H1 (cell line): Measurements from ENCODE around the gene PCIF1. TPM values are rescaled to one million over a fixed set of nuclear protein-coding genes. Genes with fewer than 3 reads are reported as not detected.

ENCODE experiments used
- CTCF ChIA-PET: fragments of 300-600 bp; sonication (Branson Sonifier 250); formaldehyde crosslinking; loops from one replicate; lab custom pipeline; 2021; ENCODE audit not compliant: partially characterized antibody; lab: Charles Lee
- POLR2A ChIA-PET: fragments of 300-600 bp; sonication (Branson Sonifier 250); formaldehyde crosslinking; loops from one replicate; lab custom pipeline; 2021; ENCODE audit warnings: inconsistent platforms; ENCODE audit not compliant: partially characterized antibody; lab: Charles Lee
- DNase-seq, 2 experiments: peaks; one replicate each; pipeline versions ENCODE4 v3.0.0 to v3.0.0-alpha.2; 2010 to 2022; ENCODE audit warnings: low spot score in 2 of 2, low read depth in 1 of 2, mixed read lengths in 1 of 2
- FAIRE-seq: peaks from 2 replicates; lab custom pipeline; 2011; peaks lifted over from hg19 to GRCh38; lab: Jason Lieb, UNC
- H2AFZ ChIP-seq: 2 replicates; pipeline ENCODE4 v1.8.1; 2012; ENCODE audit warnings: low read length, inconsistent platforms
- H2AK5ac ChIP-seq: 2 replicates; pipeline ENCODE4 v1.6.1; 2013; ENCODE audit warnings: low read depth, low read length
- H2BK120ac ChIP-seq: replicated peaks from 2 replicates; pipeline ENCODE3; 2013; ENCODE audit warnings: low read depth, low read length, inconsistent platforms
- H2BK12ac ChIP-seq: 2 replicates; pipeline ENCODE4 v1.6.1; 2013; ENCODE audit warnings: low read depth, low read length
- H2BK15ac ChIP-seq: 2 replicates; pipeline ENCODE4 v1.6.1; 2013; ENCODE audit warnings: low read length
- H2BK20ac ChIP-seq: 2 replicates; pipeline ENCODE4 v1.6.1; 2013; ENCODE audit warnings: low read length
- H2BK5ac ChIP-seq: 2 replicates; pipeline ENCODE4 v1.6.1; 2013; ENCODE audit warnings: low read depth, low read length
- H3K14ac ChIP-seq: 2 replicates; pipeline ENCODE4 v1.6.1; 2013; ENCODE audit warnings: inconsistent platforms; ENCODE audit not compliant: insufficient read length
- H3K18ac ChIP-seq: 2 replicates; pipeline ENCODE4 v1.6.1; 2013; ENCODE audit warnings: low read length; ENCODE audit errors: extremely low read depth
- H3K23ac ChIP-seq: 2 replicates; pipeline ENCODE4 v1.6.1; 2013; ENCODE audit warnings: inconsistent platforms; ENCODE audit not compliant: insufficient read length
- H3K23me2 ChIP-seq: 2 replicates; pipeline ENCODE4 v1.6.1; 2013; ENCODE audit warnings: low read depth, low read length
- H3K27ac ChIP-seq: 2 replicates; pipeline ENCODE4 v1.6.1; 2011; ENCODE audit warnings: low read depth, low read length, inconsistent platforms
- H3K27me3 ChIP-seq, 4 experiments: replicated peaks in 1 of 4; 1 replicate in 1 of 4; 2 replicates in 3 of 4; pipeline versions ENCODE4 v1.6.1 to v1.8.1; 2011 to 2013; ENCODE audit warnings: low read length in 3 of 4, mild to moderate bottlenecking in 3 of 4, inconsistent platforms in 2 of 4, mixed read lengths in 2 of 4, moderate library complexity in 1 of 4; ENCODE audit not compliant: control insufficient read depth in 3 of 4, insufficient read depth in 3 of 4; ENCODE audit errors: extremely low read depth in 1 of 4
- H3K36me3 ChIP-seq, 4 experiments: 2 replicates each; pipeline versions ENCODE4 v1.6.1 to v1.8.1; 2011 to 2013; ENCODE audit warnings: mild to moderate bottlenecking in 4 of 4, low read length in 3 of 4, moderate library complexity in 2 of 4, control low read depth in 1 of 4, inconsistent platforms in 1 of 4; ENCODE audit not compliant: insufficient read depth in 4 of 4, control insufficient read depth in 2 of 4
- H3K4ac ChIP-seq: replicated peaks from 2 replicates; pipeline ENCODE3; 2013; ENCODE audit warnings: low read length, low read depth, mixed read lengths, inconsistent platforms; ENCODE audit not compliant: insufficient read length
- H3K4me1 ChIP-seq, 4 experiments: replicated peaks in 1 of 4; 1 replicate in 1 of 4; 2 replicates in 3 of 4; pipeline versions ENCODE4 v1.6.1 to v1.8.1; 2011 to 2013; ENCODE audit warnings: low read length in 3 of 4, inconsistent platforms in 2 of 4, mixed read lengths in 1 of 4; ENCODE audit not compliant: insufficient read depth in 4 of 4, control insufficient read depth in 3 of 4
- H3K4me2 ChIP-seq, 2 experiments: 2 replicates each; pipeline versions ENCODE4 v1.6.1 to v1.8.1; 2011 to 2013; ENCODE audit warnings: low read depth in 2 of 2, low read length in 2 of 2, control low read depth in 1 of 2, inconsistent platforms in 1 of 2, mild to moderate bottlenecking in 1 of 2; ENCODE audit not compliant: insufficient read depth in 1 of 2
- H3K4me3 ChIP-seq, 4 experiments: fragments of 200-600, 300-600 bp in 1 of 4; sonication (generic), shearing (Covaris generic), sonication (Bioruptor Twin) in 1 of 4; 2 replicates each; pipeline versions ENCODE4 v1.5.1 to v1.8.1; 2011 to 2016; ENCODE audit warnings: low read length in 4 of 4, low read depth in 3 of 4, control low read depth in 2 of 4, inconsistent platforms in 2 of 4, mild to moderate bottlenecking in 2 of 4, mixed read lengths in 1 of 4, moderate library complexity in 1 of 4; ENCODE audit not compliant: insufficient read depth in 2 of 4; ENCODE audit errors: extremely low read depth in 1 of 4
- H3K56ac ChIP-seq: replicated peaks from 2 replicates; pipeline ENCODE3; 2013; ENCODE audit warnings: low read depth, mild to moderate bottlenecking, mixed read lengths, low read length, inconsistent platforms; ENCODE audit not compliant: insufficient read length
- H3K79me1 ChIP-seq: 2 replicates; pipeline ENCODE4 v1.6.1; 2013; ENCODE audit warnings: low read depth, low read length, control low read depth
- H3K79me2 ChIP-seq, 2 experiments: 2 replicates each; pipeline versions ENCODE4 v1.6.1 to v1.8.1; 2012 to 2013; ENCODE audit warnings: low read length in 2 of 2, mild to moderate bottlenecking in 2 of 2, inconsistent platforms in 1 of 2; ENCODE audit not compliant: insufficient read depth in 2 of 2, control insufficient read depth in 1 of 2
- H3K9ac ChIP-seq, 4 experiments: replicated peaks in 1 of 4; 1 replicate in 1 of 4; 2 replicates in 3 of 4; pipeline versions ENCODE4 v1.6.1 to v1.8.1; 2011 to 2013; ENCODE audit warnings: low read depth in 3 of 4, low read length in 3 of 4, control low read depth in 2 of 4, mild to moderate bottlenecking in 2 of 4, moderate library complexity in 2 of 4, inconsistent platforms in 1 of 4; ENCODE audit errors: extremely low read depth in 1 of 4
- H3K9me3 ChIP-seq, 2 experiments: 2 replicates each; pipeline versions ENCODE4 v1.6.1 to v1.8.1; 2012 to 2013; ENCODE audit warnings: mild to moderate bottlenecking in 2 of 2, moderate library complexity in 2 of 2, control low read depth in 1 of 2, inconsistent platforms in 1 of 2, low read depth in 1 of 2, low read length in 1 of 2, mixed read lengths in 1 of 2; ENCODE audit not compliant: insufficient read depth in 2 of 2
- H4K20me1 ChIP-seq, 2 experiments: replicated peaks in 1 of 2; 2 replicates each; pipeline versions ENCODE3 to v1.8.1; 2011 to 2013; ENCODE audit warnings: inconsistent platforms in 2 of 2, low read length in 2 of 2, mild to moderate bottlenecking in 1 of 2; ENCODE audit not compliant: insufficient read depth in 2 of 2, control insufficient read depth in 1 of 2
- H4K5ac ChIP-seq: 2 replicates; pipeline ENCODE4 v1.6.1; 2013; ENCODE audit warnings: low read length, low read depth, mixed read lengths, inconsistent platforms; ENCODE audit not compliant: insufficient read length
- H4K8ac ChIP-seq: 2 replicates; pipeline ENCODE4 v1.8.0; 2013; ENCODE audit warnings: mild to moderate bottlenecking, moderate library complexity, low read length, inconsistent platforms; ENCODE audit not compliant: insufficient read depth; ENCODE audit errors: extremely low read depth
- H4K91ac ChIP-seq: replicated peaks from 2 replicates; pipeline ENCODE3; 2013; ENCODE audit warnings: low read length, mixed read lengths, inconsistent platforms; ENCODE audit not compliant: insufficient read length
- BACH1 ChIP-seq: IDR thresholded peaks from 2 replicates; pipeline ENCODE4 v1.6.1; 2012; ENCODE audit warnings: low read length, improper control_type of control experiment
- CHD1 ChIP-seq: IDR thresholded peaks from 2 replicates; pipeline ENCODE4 v1.6.1; 2012; ENCODE audit warnings: low read depth, low read length, improper control_type of control experiment
- HDAC2 ChIP-seq, 2 experiments: fragments of 300-600 bp in 1 of 2; sonication (generic) in 1 of 2; IDR thresholded peaks; 2 replicates each; pipeline ENCODE4 v1.6.1; 2011 to 2012; ENCODE audit warnings: low read depth in 2 of 2, low read length in 2 of 2, mild to moderate bottlenecking in 2 of 2, moderate library complexity in 2 of 2, borderline replicate concordance in 1 of 2, inconsistent platforms in 1 of 2
- KDM4A ChIP-seq: IDR thresholded peaks from one replicate; pipeline ENCODE4 v1.7.1; 2012; ENCODE audit warnings: low read depth, mild to moderate bottlenecking, moderate library complexity, low read length, inconsistent platforms; ENCODE audit not compliant: severe bottlenecking
- PHF8 ChIP-seq: fragments of 200-600 bp; sonication (generic); conservative IDR thresholded peaks from 2 replicates; pipeline ENCODE4 v1.7.1; 2012; ENCODE audit warnings: low read depth, mild to moderate bottlenecking, inconsistent platforms, low read length, moderate library complexity
- POLR2A ChIP-seq, 2 experiments: IDR thresholded peaks; 1 replicate in 1 of 2; 2 replicates in 1 of 2; pipeline ENCODE4 v1.6.1; 2011; ENCODE audit warnings: low read depth in 2 of 2, low read length in 2 of 2, mild to moderate bottlenecking in 2 of 2; ENCODE audit errors: control extremely low read depth in 1 of 2
- POLR2AphosphoS5 ChIP-seq: IDR thresholded peaks from 2 replicates; pipeline ENCODE4 v1.6.1; 2011; ENCODE audit warnings: low read depth, low read length
- RXRA ChIP-seq: IDR thresholded peaks from 2 replicates; pipeline ENCODE4 v1.6.1; 2011; ENCODE audit warnings: low read depth, mild to moderate bottlenecking, low read length, moderate library complexity; ENCODE audit not compliant: insufficient read depth
- SP1 ChIP-seq: IDR thresholded peaks from 2 replicates; pipeline ENCODE4 v1.6.1; 2011; ENCODE audit warnings: low read depth, low read length
- YY1 ChIP-seq: IDR thresholded peaks from 2 replicates; pipeline ENCODE4 v1.6.1; 2011; ENCODE audit warnings: low read depth, mild to moderate bottlenecking, low read length
- WGBS, 2 experiments: shearing (Covaris generic) in 1 of 2; methylation state at CpG; one replicate each; pipeline versions ENCODE4 v1.1.6 to v1.1.7; 2013 to 2015; ENCODE audit warnings: low lambda C conversion rate in 2 of 2, mixed read lengths in 2 of 2, inconsistent platforms in 1 of 2, low coverage in 1 of 2, missing lambda C conversion rate in 1 of 2; ENCODE audit not compliant: insufficient replicate concordance in 2 of 2, insufficient coverage in 1 of 2, insufficient read length in 1 of 2; ENCODE audit errors: extremely low coverage in 1 of 2, missing lambda C conversion rate in 1 of 2; 5-methylcytosine and 5-hydroxymethylcytosine counted together
- polyA plus RNA-seq, 7 experiments: library from polyadenylated mRNA; depleted of rRNA in 3 of 7; stranded (reverse) in 5 of 7; unstranded in 2 of 7; fragments of >200 nt in 5 of 7; fragments of 200-250 nt in 2 of 7; gene quantifications; 1 replicate in 5 of 7; 2 replicates in 1 of 7; 4 replicates in 1 of 7; pipeline versions ENCODE4 v1.2.1 to v1.2.3, GENCODE V29; 2011 to 2013; ENCODE audit warnings: missing spikeins in 2 of 7, mixed read lengths in 2 of 7
- total RNA-seq: library from RNA; stranded (reverse); fragmentation: NEBNext Ultra II Directional; extraction: Animal tissue kit (Norgen Biotek cat#: 25700); gene quantifications from 2 replicates; pipeline ENCODE4 v1.2.1, GENCODE V29; 2021
- TF ChIP-seq, protein P1 (sequence below): IDR thresholded peaks from 2 replicates; pipeline ENCODE4 v1.6.1; 2011; ENCODE audit warnings: low read length, improper control_type of control experiment

PCIF1 gene
- total and polyA plus RNA-seq, 2 of the 8 experiments (the other 6 are each of a cell fraction or from before 2014, with no cell fraction given): 30.3 to 30.6 TPM

DNA sequence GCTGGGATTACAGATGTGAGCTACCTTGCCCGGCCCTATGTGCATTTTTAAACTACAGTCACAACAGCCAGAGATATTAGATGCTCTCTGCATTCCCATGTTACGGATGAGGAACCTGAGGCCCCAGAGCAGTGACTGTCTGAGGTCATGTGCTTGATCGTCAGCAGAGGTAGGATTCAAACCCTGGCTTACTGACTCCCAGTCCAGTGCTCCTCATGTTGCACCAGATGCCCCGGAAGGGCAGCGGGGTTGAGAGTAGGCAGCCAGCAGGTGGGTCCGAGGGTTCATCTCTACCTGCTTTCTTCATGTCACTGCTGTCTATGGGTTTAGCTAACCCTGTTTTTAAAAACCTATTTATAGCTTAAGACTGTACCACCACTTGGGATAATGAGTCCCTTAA lies 46.8 kb downstream of the PCIF1 start:
- H3K27ac ChIP-seq: no peak overlapping the region
- TF ChIP-seq, protein P1, sequence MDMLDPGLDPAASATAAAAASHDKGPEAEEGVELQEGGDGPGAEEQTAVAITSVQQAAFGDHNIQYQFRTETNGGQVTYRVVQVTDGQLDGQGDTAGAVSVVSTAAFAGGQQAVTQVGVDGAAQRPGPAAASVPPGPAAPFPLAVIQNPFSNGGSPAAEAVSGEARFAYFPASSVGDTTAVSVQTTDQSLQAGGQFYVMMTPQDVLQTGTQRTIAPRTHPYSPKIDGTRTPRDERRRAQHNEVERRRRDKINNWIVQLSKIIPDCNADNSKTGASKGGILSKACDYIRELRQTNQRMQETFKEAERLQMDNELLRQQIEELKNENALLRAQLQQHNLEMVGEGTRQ: no peak
- TF ChIP-seq RXRA (no peak), HDAC2 (IDR thresholded peaks at IDR 0.05; ENCODE audit: borderline replicate concordance in 1 of 2, low read depth in 2 of 2, low read length in 2 of 2) (no peak), YY1 (no peak), SP1 (no peak), POLR2AphosphoS5 (no peak), POLR2A (IDR thresholded peaks at IDR 0.05; ENCODE audit: control extremely low read depth in 1 of 2, low read depth in 2 of 2, low read length in 2 of 2) (no peak), BACH1 (no peak), CHD1 (no peak), KDM4A (no peak), PHF8 (no peak)
- H3K9ac ChIP-seq: no peak overlapping the region
- FAIRE-seq: no peak
- no peaks in the 10 kb centered on the region for H3K79me2 ChIP-seq
- no peak overlapping the region for H3K4me2 ChIP-seq
- no peak overlapping the region for H3K4me3 ChIP-seq
- H3K36me3 ChIP-seq: no peaks in the 10 kb centered on the region
- H3K79me1 ChIP-seq: no peaks in the 10 kb centered on the region
- POLR2A ChIA-PET: interaction anchor here (1.3 to 2.7 kb wide), 3 partner anchors 9 to 45 kb away, joined by 3 to 8 read pairs (median 5); partner anchors contain the start of gene ZNF335
- H2BK5ac ChIP-seq: no peak overlapping the region
- H3K4ac ChIP-seq: no peak overlapping the region
- H3K27me3 ChIP-seq: no peaks in the 10 kb centered on the region
- H3K4me1 ChIP-seq: peaks cover 0 to 8% (median 6%) of the 10 kb centered on the region in 4 experiments; a peak in 5 of 7 replicates
- H2AK5ac ChIP-seq: no peak overlapping the region
- no peak overlapping the region for H3K14ac ChIP-seq
- no peaks in the 10 kb centered on the region for H4K20me1 ChIP-seq
- no peak overlapping the region for H2AFZ ChIP-seq
- H4K91ac ChIP-seq: no peak overlapping the region
- H4K5ac ChIP-seq: no peak overlapping the region
- no peak overlapping the region for H3K23ac ChIP-seq
- H2BK20ac ChIP-seq: no peak overlapping the region
- WGBS, 2 experiments: 85% methylated on average over 6 of the region's 6 CpGs; no CpG with 5 or more reads in 1 of the 2 experiments
- no peak overlapping the region for H3K18ac ChIP-seq
- no peak overlapping the region for H2BK120ac ChIP-seq
- no peak overlapping the region for H2BK12ac ChIP-seq
- no peak overlapping the region for H2BK15ac ChIP-seq
- CTCF ChIA-PET: interaction anchor here (0.6 to 12.8 kb wide), 6 partner anchors 9 to 32 kb away, joined by 3 to 156 read pairs (median 3); partner anchors contain the start of gene ZNF335
- H3K56ac ChIP-seq: no peak overlapping the region
- H3K9me3 ChIP-seq: no peaks in the 10 kb centered on the region
- no peak for DNase-seq
- H4K8ac ChIP-seq: no peak overlapping the region
- no peaks in the 10 kb centered on the region; the same call in 1 of the 2 replicates for H3K23me2 ChIP-seq
